ENCODE measurements around the gene MAP3K14.

The MAP3K14 gene

GRCh38 chr17:45284176-45285140 is 32.4 kb downstream of the MAP3K14 start:
- no peak for DNase-seq (ENCODE audit: low read depth in 3 of 3, low spot score in 1 of 3)

- DNase-seq (ENCODE audit: low read depth in 3 of 3, low spot score in 1 of 3), result no peak
These were observed 33.1 kb downstream of the MAP3K14 start for GRCh38 chr17:45283711-45284110.

- no peak for DNase-seq (ENCODE audit: low read depth in 3 of 3, low spot score in 1 of 3)
These were observed 33.9 kb downstream of the MAP3K14 start for GRCh38 chr17:45282683-45283644.

GRCh38 chr17:45279898-45280297 is 36.9 kb downstream of the MAP3K14 start:
- DNase-seq (ENCODE audit: low read depth in 3 of 3, low spot score in 1 of 3), result no peak

- DNase-seq (ENCODE audit: low read depth in 3 of 3, low spot score in 1 of 3), result no peak
These were observed 38.8 kb downstream of the MAP3K14 start for GRCh38 chr17:45277992-45278391.

- DNase-seq (ENCODE audit: low read depth in 3 of 3, low spot score in 1 of 3), result peak; percentile 74 to 81 (median 79)
These were observed 39.5 kb downstream of the MAP3K14 start for GRCh38 chr17:45277216-45277849.

GRCh38 chr17:45276031-45276430 is 40.8 kb downstream of the MAP3K14 start:
- no peak for DNase-seq (ENCODE audit: low read depth in 3 of 3, low spot score in 1 of 3)

- DNase-seq (ENCODE audit: low read depth in 3 of 3, low spot score in 1 of 3), result no peak
These were observed 42.8 kb downstream of the MAP3K14 start for GRCh38 chr17:45274033-45274432.

GRCh38 chr17:45273551-45273957 is 43.3 kb downstream of the MAP3K14 start:
- no peak for DNase-seq (ENCODE audit: low read depth in 3 of 3, low spot score in 1 of 3)

- DNase-seq (ENCODE audit: low read depth in 3 of 3, low spot score in 1 of 3), result no peak
These were observed 45.2 kb downstream of the MAP3K14 start for GRCh38 chr17:45271603-45272002.

- peak in 2 of 3 donors; percentile 22 to 48 for DNase-seq (ENCODE audit: low read depth in 3 of 3, low spot score in 1 of 3)
These were observed 45.9 kb downstream of the MAP3K14 start for GRCh38 chr17:45270828-45271418.

GRCh38 chr17:45269912-45270311 is 46.9 kb downstream of the MAP3K14 start:
- no peak for DNase-seq (ENCODE audit: low read depth in 3 of 3, low spot score in 1 of 3)

- no peak for DNase-seq (ENCODE audit: low read depth in 3 of 3, low spot score in 1 of 3)
These were observed 49.3 kb downstream of the MAP3K14 start for GRCh38 chr17:45267436-45268055.

GRCh38 chr17:45266372-45266926 is 50.4 kb downstream of the MAP3K14 start:
- no peak for DNase-seq (ENCODE audit: low read depth in 3 of 3, low spot score in 1 of 3)

- no peak for DNase-seq (ENCODE audit: low read depth in 3 of 3, low spot score in 1 of 3)
These were observed 51.0 kb downstream of the MAP3K14 start for GRCh38 chr17:45265821-45266220.

GRCh38 chr17:45264988-45265387 is 51.8 kb downstream of the MAP3K14 start:
- DNase-seq (ENCODE audit: low read depth in 3 of 3, low spot score in 1 of 3), result no peak

GRCh38 chr17:45264430-45264829 is 52.4 kb downstream of the MAP3K14 start:
- DNase-seq (ENCODE audit: low read depth in 3 of 3, low spot score in 1 of 3), result no peak

- DNase-seq (ENCODE audit: low read depth in 3 of 3, low spot score in 1 of 3), result no peak
These were observed 53.4 kb downstream of the MAP3K14 start for GRCh38 chr17:45263477-45263860.

- DNase-seq (ENCODE audit: low read depth in 3 of 3, low spot score in 1 of 3), result no peak
These were observed 54.0 kb downstream of the MAP3K14 start for GRCh38 chr17:45262516-45263476.
